H1 (cell line): ENCODE data around the gene RYK. TPM values are rescaled to one million over a fixed set of nuclear protein-coding genes. Genes with fewer than 3 reads are reported as not detected.

ENCODE experiments used
- ASH2L ChIP-seq: fragments of 200-600, 300-600 bp; sonication (generic); IDR thresholded peaks from one replicate; pipeline ENCODE4 v1.7.1; 2017; ENCODE audit warnings: low read length
- ATF2 ChIP-seq: IDR thresholded peaks from 2 replicates; pipeline ENCODE4 v1.6.1; 2012; ENCODE audit warnings: low read length, inconsistent platforms
- CREB1 ChIP-seq: IDR thresholded peaks from 2 replicates; pipeline ENCODE4 v1.6.1; 2012; ENCODE audit warnings: inconsistent platforms
- HDAC2 ChIP-seq, 2 experiments: fragments of 300-600 bp in 1 of 2; sonication (generic) in 1 of 2; IDR thresholded peaks; 2 replicates each; pipeline ENCODE4 v1.6.1; 2011 to 2012; ENCODE audit warnings: low read depth in 2 of 2, low read length in 2 of 2, mild to moderate bottlenecking in 2 of 2, moderate library complexity in 2 of 2, borderline replicate concordance in 1 of 2, inconsistent platforms in 1 of 2
- MAFK ChIP-seq: IDR thresholded peaks from 2 replicates; pipeline ENCODE4 v1.6.1; 2012; ENCODE audit warnings: low read depth, mild to moderate bottlenecking, improper control_type of control experiment, low read length
- RAD21 ChIP-seq, 2 experiments: IDR thresholded peaks in 1 of 2; conservative IDR thresholded peaks in 1 of 2; 2 replicates each; pipeline ENCODE4 v1.6.1; 2011; ENCODE audit warnings: low read depth in 2 of 2, low read length in 2 of 2, improper control_type of control experiment in 1 of 2, inconsistent platforms in 1 of 2, mild to moderate bottlenecking in 1 of 2, moderate library complexity in 1 of 2
- RXRA ChIP-seq: IDR thresholded peaks from 2 replicates; pipeline ENCODE4 v1.6.1; 2011; ENCODE audit warnings: low read depth, mild to moderate bottlenecking, low read length, moderate library complexity; ENCODE audit not compliant: insufficient read depth
- SIX5 ChIP-seq: IDR thresholded peaks from 2 replicates; pipeline ENCODE4 v1.6.1; 2011; ENCODE audit warnings: mild to moderate bottlenecking, low read depth, low read length
- SP1 ChIP-seq: IDR thresholded peaks from 2 replicates; pipeline ENCODE4 v1.6.1; 2011; ENCODE audit warnings: low read depth, low read length
- SUZ12 ChIP-seq: fragments of 200-600 bp; sonication (generic); IDR thresholded peaks from 2 replicates; pipeline ENCODE4 v1.6.1; 2012; ENCODE audit warnings: mild to moderate bottlenecking, inconsistent platforms, low read length, moderate library complexity, mixed read lengths
- TBP ChIP-seq: IDR thresholded peaks from 2 replicates; pipeline ENCODE4 v1.6.1; 2011; ENCODE audit warnings: low read depth, low read length, improper control_type of control experiment
- TEAD4 ChIP-seq: IDR thresholded peaks from 2 replicates; pipeline ENCODE4 v1.6.1; 2012; ENCODE audit warnings: low read depth, low read length, inconsistent platforms, mixed read lengths
- polyA plus RNA-seq, 7 experiments: library from polyadenylated mRNA; depleted of rRNA in 3 of 7; stranded (reverse) in 5 of 7; unstranded in 2 of 7; fragments of >200 nt in 5 of 7; fragments of 200-250 nt in 2 of 7; gene quantifications; 1 replicate in 5 of 7; 2 replicates in 1 of 7; 4 replicates in 1 of 7; pipeline versions ENCODE4 v1.2.1 to v1.2.3, GENCODE V29; 2011 to 2013; ENCODE audit warnings: missing spikeins in 2 of 7, mixed read lengths in 2 of 7
- total RNA-seq: library from RNA; stranded (reverse); fragmentation: NEBNext Ultra II Directional; extraction: Animal tissue kit (Norgen Biotek cat#: 25700); gene quantifications from 2 replicates; pipeline ENCODE4 v1.2.1, GENCODE V29; 2021

The RYK gene
- total and polyA plus RNA-seq, 2 of the 8 experiments (the other 6 are each of a cell fraction or from before 2014, with no cell fraction given) = 30.5 to 63.8 TPM

GRCh38 chr3:134249935-134250716, 533 bp downstream of the RYK start (continued):
- TF ChIP-seq SP1 = no peak
- TF ChIP-seq RXRA = no peak
- TF ChIP-seq SUZ12 = no peak
- TF ChIP-seq CREB1 = no peak
- no peak for TF ChIP-seq ATF2
- no peak for TF ChIP-seq TEAD4
- TF ChIP-seq SIX5 = no peak
- TF ChIP-seq HDAC2 (IDR thresholded peaks at IDR 0.05; ENCODE audit: borderline replicate concordance in 1 of 2, low read depth in 2 of 2, low read length in 2 of 2) = no peak
- no peak for TF ChIP-seq MAFK
- peak; percentile 80 for TF ChIP-seq ASH2L
- TF ChIP-seq RAD21 (IDR thresholded peaks at IDR 0.05 in 1 of 2, conservative IDR thresholded peaks at IDR 0.05 in 1 of 2; ENCODE audit: low read depth in 2 of 2, low read length in 2 of 2) = no peak
- TF ChIP-seq TBP = peak; percentile 6; the same call in 1 of the 2 replicates
